Frontal cortex (tissue), 4 donors: Measurements from ENCODE around the gene PKD1L1. TPM values are rescaled to one million over a fixed set of nuclear protein-coding genes. Genes with fewer than 3 reads are reported as not detected.

Source experiments
- DNase-seq, 2 donors: peaks; one replicate each; pipeline ENCODE4 v3.0.0; 2012; ENCODE audit warnings: low spot score in 2 of 2
- FAIRE-seq: peaks from 2 replicates; lab custom pipeline; 2012; peaks lifted over from hg19 to GRCh38; lab: Jason Lieb, UNC
- total RNA-seq: library from RNA; depleted of rRNA; stranded (reverse); fragments of >200 nt; gene quantifications from one replicate; pipeline ENCODE4 v1.2.3, GENCODE V29; 2014
- donor health status: control.
- donor health status: control.
- donor health status: control.

PKD1L1 gene
- total RNA-seq, 1 donor from 2014 or later: under 0.01 TPM

GRCh38 chr7:47884675-47885074, 63.6 kb downstream of the PKD1L1 start:
- DNase-seq (no peak), FAIRE-seq (no peak)

GRCh38 chr7:47882635-47883034, 65.6 kb downstream of the PKD1L1 start:
- FAIRE-seq (no peak), DNase-seq (no peak)

GRCh38 chr7:47881256-47881655, 67.0 kb downstream of the PKD1L1 start:
- FAIRE-seq: no peak
- DNase-seq: no peak

- DNase-seq (no peak), FAIRE-seq (no peak)
Measured at GRCh38 chr7:47878662-47879061, 69.6 kb downstream of the PKD1L1 start.

GRCh38 chr7:47877336-47877735, 70.9 kb downstream of the PKD1L1 start:
- no peak for FAIRE-seq
- DNase-seq: no peak

GRCh38 chr7:47875998-47876744, 72.1 kb downstream of the PKD1L1 start:
- DNase-seq: no peak
- no peak for FAIRE-seq

GRCh38 chr7:47875406-47875805, 72.9 kb downstream of the PKD1L1 start:
- DNase-seq: no peak
- no peak for FAIRE-seq

GRCh38 chr7:47873762-47874161, 74.5 kb downstream of the PKD1L1 start:
- no peak for DNase-seq
- no peak for FAIRE-seq

GRCh38 chr7:47867286-47867685, 81.0 kb downstream of the PKD1L1 start:
- FAIRE-seq (no peak), DNase-seq (no peak)

- DNase-seq (no peak), FAIRE-seq (no peak)
Measured at GRCh38 chr7:47866120-47866519, 82.1 kb downstream of the PKD1L1 start.

- FAIRE-seq (no peak), DNase-seq (no peak)
Measured at GRCh38 chr7:47852330-47853245, 95.7 kb downstream of the PKD1L1 start.

GRCh38 chr7:47847207-47847606, 101.1 kb downstream of the PKD1L1 start:
- DNase-seq (no peak), FAIRE-seq (no peak)

GRCh38 chr7:47846138-47846836, 102.0 kb downstream of the PKD1L1 start:
- FAIRE-seq: no peak
- DNase-seq: no peak

GRCh38 chr7:47844311-47844710, 104.0 kb downstream of the PKD1L1 start:
- no peak for FAIRE-seq
- DNase-seq: no peak

GRCh38 chr7:47843291-47843690, 105.0 kb downstream of the PKD1L1 start:
- FAIRE-seq: no peak

GRCh38 chr7:47839381-47839780, 108.9 kb downstream of the PKD1L1 start:
- FAIRE-seq (no peak), DNase-seq (no peak)

More at GRCh38 chr7:47843291-47843690, 105.0 kb downstream of the PKD1L1 start:
- DNase-seq: no peak

- no peak for FAIRE-seq
Measured at GRCh38 chr7:47837826-47838225, 110.4 kb downstream of the PKD1L1 start.

GRCh38 chr7:47836503-47837202, 111.6 kb downstream of the PKD1L1 start:
- DNase-seq (no peak), FAIRE-seq (no peak)

More at GRCh38 chr7:47837826-47838225, 110.4 kb downstream of the PKD1L1 start:
- DNase-seq: no peak

GRCh38 chr7:47836080-47836479, 112.2 kb downstream of the PKD1L1 start:
- no peak for DNase-seq
- no peak for FAIRE-seq

- DNase-seq (no peak), FAIRE-seq (no peak)
Measured at GRCh38 chr7:47833211-47833610, 115.1 kb downstream of the PKD1L1 start.
